ENCODE measurements around the gene NCOA3. TPM values are rescaled to one million over a fixed set of nuclear protein-coding genes. Genes with fewer than 3 reads are reported as not detected.
A peak's percentile ranks its signal among the peaks of the same experiment; 100 is the strongest.

Gene NCOA3
- total RNA-seq, 2 experiments from 2014 or later = 48.3 to 53.2 TPM

- no peaks in the 10 kb centered on the region for H3K27me3 Mint-ChIP-seq (ENCODE audit: low read depth)
- H3K4me3 Mint-ChIP-seq = no peak overlapping the region
- H3K36me3 Mint-ChIP-seq (ENCODE audit: low read depth) = peaks cover 12% of the 10 kb centered on the region
- intact Hi-C loops (cut with micrococcal nuclease) = loop anchor here (5.0 kb wide), 1 partner anchor 55 kb away; no protein-coding TSS in a partner anchor
- DNase-seq = no peak
- CTCF ChIA-PET = interaction anchor here (0.6 to 1.0 kb wide), 4 partner anchors 29 to 312 kb away, joined by 3 to 5 read pairs (median 5); partner anchors contain the start of gene NCOA3
- H3K9me3 Mint-ChIP-seq = no peaks in the 10 kb centered on the region
- peak overlapping the region; percentile 37 for H3K27ac Mint-ChIP-seq
- H3K4me1 Mint-ChIP-seq (ENCODE audit: low read depth) = peaks cover 73% of the 10 kb centered on the region
Observed at GRCh38 chr20:47561603-47562583, 60.2 kb downstream of the NCOA3 start.

GRCh38 chr20:47566269-47566668, 64.6 kb downstream of the NCOA3 start:
- Mint-ChIP-seq H3K36me3 (ENCODE audit: low read depth) (peaks cover 35% of the 10 kb centered on the region), H3K4me1 (ENCODE audit: low read depth) (peaks cover 68% of the 10 kb centered on the region), H3K9me3 (peaks cover 4% of the 10 kb centered on the region), H3K4me3 (no peak overlapping the region), H3K27me3 (ENCODE audit: low read depth) (no peaks in the 10 kb centered on the region), H3K27ac (peak overlapping the region; percentile 8)
- DNase-seq = no peak
- CTCF ChIA-PET = interaction anchor here (1.5 kb wide), 1 partner anchor 57 kb away, joined by 3 read pairs; no protein-coding TSS in a partner anchor
- intact Hi-C loops (cut with micrococcal nuclease) = no loop called here

DNA sequence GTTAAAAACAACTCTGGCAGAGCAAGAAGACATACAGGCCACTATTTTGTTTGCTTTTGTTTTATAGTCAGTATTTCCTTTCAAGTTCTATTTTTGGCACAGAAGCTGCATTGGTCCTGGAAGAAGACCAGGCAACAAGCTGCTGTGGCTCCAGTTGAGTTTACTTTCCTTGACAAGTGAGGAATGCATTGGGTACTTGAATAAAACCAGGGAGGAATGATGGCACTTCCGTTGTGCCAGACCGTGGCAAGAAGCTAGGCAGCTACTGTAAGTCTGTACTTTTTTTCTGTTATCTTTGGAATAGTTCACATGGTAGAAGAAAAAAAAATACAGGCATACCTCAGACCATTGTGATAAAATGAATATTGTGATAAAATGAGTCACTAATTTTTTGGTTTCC, 66.3 kb downstream of the NCOA3 start:
- no peak overlapping the region for H3K4me3 Mint-ChIP-seq
- intact Hi-C loops (cut with micrococcal nuclease) = no loop called here
- CTCF ChIA-PET = interaction anchor here (0.8 to 1.2 kb wide), 3 partner anchors 9 to 43 kb away, joined by 3 to 8 read pairs (median 3); no protein-coding TSS in a partner anchor
- H3K27ac Mint-ChIP-seq = peak overlapping the region; percentile 80
- peaks cover 38% of the 10 kb centered on the region for H3K36me3 Mint-ChIP-seq (ENCODE audit: low read depth)
- peaks cover 4% of the 10 kb centered on the region for H3K9me3 Mint-ChIP-seq
- no peak for DNase-seq
- no peaks in the 10 kb centered on the region for H3K27me3 Mint-ChIP-seq (ENCODE audit: low read depth)
- H3K4me1 Mint-ChIP-seq (ENCODE audit: low read depth) = peaks cover 72% of the 10 kb centered on the region

- H3K9me3 Mint-ChIP-seq = peaks cover 4% of the 10 kb centered on the region
- H3K36me3 Mint-ChIP-seq (ENCODE audit: low read depth) = peaks cover 38% of the 10 kb centered on the region
- CTCF ChIA-PET = interaction anchor here (1.1 to 1.2 kb wide), 2 partner anchors 9 to 41 kb away, joined by 3 to 8 read pairs; no protein-coding TSS in a partner anchor
- intact Hi-C loops (cut with micrococcal nuclease) = no loop called here
- H3K27ac Mint-ChIP-seq = peak overlapping the region; percentile 63
- H3K4me1 Mint-ChIP-seq (ENCODE audit: low read depth) = peaks cover 76% of the 10 kb centered on the region
- H3K4me3 Mint-ChIP-seq = no peak overlapping the region
- H3K27me3 Mint-ChIP-seq (ENCODE audit: low read depth) = no peaks in the 10 kb centered on the region
- DNase-seq = no peak
Observed at GRCh38 chr20:47568837-47569410, 67.2 kb downstream of the NCOA3 start.

GRCh38 chr20:47571426-47571825, 69.7 kb downstream of the NCOA3 start:
- no peak overlapping the region for H3K4me3 Mint-ChIP-seq
- CTCF ChIA-PET = interaction anchor here (1.0 to 1.4 kb wide), 2 partner anchors 15 to 124 kb away, joined by 3 read pairs; no protein-coding TSS in a partner anchor
- intact Hi-C loops (cut with micrococcal nuclease) = no loop called here
- DNase-seq = no peak
- no peak overlapping the region for H3K27ac Mint-ChIP-seq
- no peaks in the 10 kb centered on the region for H3K27me3 Mint-ChIP-seq (ENCODE audit: low read depth)
- peaks cover 4% of the 10 kb centered on the region for H3K9me3 Mint-ChIP-seq
- peaks cover 70% of the 10 kb centered on the region for H3K4me1 Mint-ChIP-seq (ENCODE audit: low read depth)
- peaks cover 34% of the 10 kb centered on the region for H3K36me3 Mint-ChIP-seq (ENCODE audit: low read depth)

- H3K9me3 Mint-ChIP-seq = peaks cover 4% of the 10 kb centered on the region
- intact Hi-C loops (cut with micrococcal nuclease) = no loop called here
- no peak overlapping the region for H3K27ac Mint-ChIP-seq
- H3K4me3 Mint-ChIP-seq = no peak overlapping the region
- H3K4me1 Mint-ChIP-seq (ENCODE audit: low read depth) = peaks cover 72% of the 10 kb centered on the region
- H3K36me3 Mint-ChIP-seq (ENCODE audit: low read depth) = peaks cover 32% of the 10 kb centered on the region
- DNase-seq = no peak
- CTCF ChIA-PET = interaction anchor here (0.6 to 1.0 kb wide), 4 partner anchors 15 to 189 kb away, joined by 3 to 5 read pairs (median 3); no protein-coding TSS in a partner anchor
- H3K27me3 Mint-ChIP-seq (ENCODE audit: low read depth) = no peaks in the 10 kb centered on the region
Observed at GRCh38 chr20:47572105-47572729, 70.5 kb downstream of the NCOA3 start.

DNA sequence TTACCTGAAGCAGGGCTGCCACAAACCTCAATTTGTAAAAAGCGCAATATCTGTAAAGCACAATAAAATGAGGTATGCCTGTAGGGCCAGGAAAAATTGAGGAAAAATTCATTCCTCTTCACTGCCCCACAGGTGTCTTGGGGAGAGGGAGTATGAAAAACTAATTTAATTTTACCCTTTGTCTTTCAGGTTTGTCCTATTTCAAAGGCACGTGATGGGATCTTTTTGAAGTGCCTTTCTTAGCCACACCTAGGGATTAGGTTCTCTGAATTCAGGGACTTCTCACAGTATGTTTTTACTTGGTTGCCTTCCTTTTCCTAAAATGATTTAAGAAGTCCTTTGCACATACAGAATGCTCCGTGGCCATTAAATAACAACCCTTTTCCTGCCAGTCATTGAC, 71.9 kb downstream of the NCOA3 start:
- no peak overlapping the region for H3K4me3 Mint-ChIP-seq
- no peak for DNase-seq
- H3K4me1 Mint-ChIP-seq (ENCODE audit: low read depth) = peaks cover 69% of the 10 kb centered on the region
- no peak overlapping the region for H3K27ac Mint-ChIP-seq
- intact Hi-C loops (cut with micrococcal nuclease) = no loop called here
- peaks cover 4% of the 10 kb centered on the region for H3K9me3 Mint-ChIP-seq
- H3K36me3 Mint-ChIP-seq (ENCODE audit: low read depth) = peaks cover 23% of the 10 kb centered on the region
- CTCF ChIA-PET = no interaction called here
- no peaks in the 10 kb centered on the region for H3K27me3 Mint-ChIP-seq (ENCODE audit: low read depth)

- Mint-ChIP-seq H3K4me3 (no peak overlapping the region), H3K27ac (no peak overlapping the region), H3K27me3 (ENCODE audit: low read depth) (no peaks in the 10 kb centered on the region), H3K9me3 (peaks cover 4% of the 10 kb centered on the region), H3K36me3 (ENCODE audit: low read depth) (peaks cover 17% of the 10 kb centered on the region), H3K4me1 (ENCODE audit: low read depth) (peaks cover 77% of the 10 kb centered on the region)
- intact Hi-C loops (cut with micrococcal nuclease) = loop anchor here (5.0 kb wide), 1 partner anchor 38 kb away; no protein-coding TSS in a partner anchor
- no peak for DNase-seq
- CTCF ChIA-PET = interaction anchor here (0.7 kb wide), 1 partner anchor 33 kb away, joined by 3 read pairs; no protein-coding TSS in a partner anchor
Observed at GRCh38 chr20:47574616-47575364, 73.1 kb downstream of the NCOA3 start.

GRCh38 chr20:47576516-47577033, 74.9 kb downstream of the NCOA3 start:
- Mint-ChIP-seq H3K27me3 (ENCODE audit: low read depth) (no peaks in the 10 kb centered on the region), H3K4me1 (ENCODE audit: low read depth) (peaks cover 76% of the 10 kb centered on the region), H3K4me3 (peak overlapping the region; percentile 56), H3K9me3 (no peaks in the 10 kb centered on the region), H3K27ac (no peak overlapping the region), H3K36me3 (ENCODE audit: low read depth) (peaks cover 13% of the 10 kb centered on the region)
- DNase-seq = no peak
- CTCF ChIA-PET = interaction anchor here (0.7 kb wide), 1 partner anchor 9 kb away, joined by 3 read pairs; no protein-coding TSS in a partner anchor
- intact Hi-C loops (cut with micrococcal nuclease) = loop anchor here (5.0 kb wide), 1 partner anchor 36 kb away; no protein-coding TSS in a partner anchor

DNA sequence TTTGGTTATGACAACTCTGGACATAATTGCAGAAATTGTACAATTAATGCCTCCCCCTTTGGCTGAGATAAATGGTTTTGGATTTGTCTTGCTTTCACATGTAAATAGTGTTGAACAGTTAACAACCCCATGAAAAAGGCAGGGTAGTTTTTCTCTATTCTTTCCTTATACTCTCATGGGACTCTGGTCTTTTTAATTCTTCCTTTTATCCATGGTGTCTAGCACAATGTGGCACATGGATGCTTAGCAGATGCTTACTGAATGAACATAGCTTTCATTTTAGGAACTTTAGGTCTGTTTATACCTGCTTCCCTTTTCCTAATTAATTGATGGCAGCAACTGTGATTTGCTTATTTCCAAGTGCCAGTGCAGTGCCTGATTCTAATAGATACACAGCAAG, 75.6 kb downstream of the NCOA3 start:
- H3K27me3 Mint-ChIP-seq (ENCODE audit: low read depth) = no peaks in the 10 kb centered on the region
- peaks cover 69% of the 10 kb centered on the region for H3K4me1 Mint-ChIP-seq (ENCODE audit: low read depth)
- H3K4me3 Mint-ChIP-seq = no peak overlapping the region
- CTCF ChIA-PET = interaction anchor here (0.7 to 1.2 kb wide), 3 partner anchors 8 to 14 kb away, joined by 3 to 8 read pairs (median 3); no protein-coding TSS in a partner anchor
- no peak for DNase-seq
- H3K27ac Mint-ChIP-seq = no peak overlapping the region
- intact Hi-C loops (cut with micrococcal nuclease) = loop anchor here (5.0 kb wide), 1 partner anchor 35 kb away; no protein-coding TSS in a partner anchor
- peaks cover 10% of the 10 kb centered on the region for H3K36me3 Mint-ChIP-seq (ENCODE audit: low read depth)
- no peaks in the 10 kb centered on the region for H3K9me3 Mint-ChIP-seq

- intact Hi-C loops (cut with micrococcal nuclease) = loop anchor here (5.0 kb wide), 1 partner anchor 34 kb away; no protein-coding TSS in a partner anchor
- Mint-ChIP-seq H3K36me3 (ENCODE audit: low read depth) (peaks cover 10% of the 10 kb centered on the region), H3K4me1 (ENCODE audit: low read depth) (peaks cover 61% of the 10 kb centered on the region), H3K27me3 (ENCODE audit: low read depth) (no peaks in the 10 kb centered on the region), H3K4me3 (no peak overlapping the region), H3K9me3 (no peaks in the 10 kb centered on the region), H3K27ac (no peak overlapping the region)
- CTCF ChIA-PET = interaction anchor here (1.0 kb wide), 1 partner anchor 13 kb away, joined by 3 read pairs; no protein-coding TSS in a partner anchor
- DNase-seq = no peak
Observed at GRCh38 chr20:47578543-47578942, 76.9 kb downstream of the NCOA3 start.

Measured in activated naive CD4-positive, alpha-beta T cell treated with anti-CD3 and anti-CD28 coated beads for 36 hours (primary cell).